ENCODE measurements around the gene AHCYL2.

Gene AHCYL2

GRCh38 chr7:129391546-129392171 lies 166.8 kb downstream of the AHCYL2 start:
- H2AFZ ChIP-seq (ENCODE audit: low read length), result no peak overlapping the region
- H3F3A ChIP-seq (ENCODE audit: insufficient read depth, low read length), result no peaks in the 10 kb centered on the region
- H3K79me2 ChIP-seq (ENCODE audit: insufficient read depth, low read length), result no peaks in the 10 kb centered on the region
- no peak overlapping the region for H3K27ac ChIP-seq (ENCODE audit: low read depth, low read length, poor library complexity, severe bottlenecking)
- no peaks in the 10 kb centered on the region for H3K9me2 ChIP-seq (ENCODE audit: low read depth, low read length)
- H3K4me2 ChIP-seq (ENCODE audit: low read length), result no peak overlapping the region
- no peak for TF ChIP-seq EZH2 (IDR thresholded peaks at IDR 0.05; ENCODE audit: borderline replicate concordance, low read length)
- TF ChIP-seq, protein P1, sequence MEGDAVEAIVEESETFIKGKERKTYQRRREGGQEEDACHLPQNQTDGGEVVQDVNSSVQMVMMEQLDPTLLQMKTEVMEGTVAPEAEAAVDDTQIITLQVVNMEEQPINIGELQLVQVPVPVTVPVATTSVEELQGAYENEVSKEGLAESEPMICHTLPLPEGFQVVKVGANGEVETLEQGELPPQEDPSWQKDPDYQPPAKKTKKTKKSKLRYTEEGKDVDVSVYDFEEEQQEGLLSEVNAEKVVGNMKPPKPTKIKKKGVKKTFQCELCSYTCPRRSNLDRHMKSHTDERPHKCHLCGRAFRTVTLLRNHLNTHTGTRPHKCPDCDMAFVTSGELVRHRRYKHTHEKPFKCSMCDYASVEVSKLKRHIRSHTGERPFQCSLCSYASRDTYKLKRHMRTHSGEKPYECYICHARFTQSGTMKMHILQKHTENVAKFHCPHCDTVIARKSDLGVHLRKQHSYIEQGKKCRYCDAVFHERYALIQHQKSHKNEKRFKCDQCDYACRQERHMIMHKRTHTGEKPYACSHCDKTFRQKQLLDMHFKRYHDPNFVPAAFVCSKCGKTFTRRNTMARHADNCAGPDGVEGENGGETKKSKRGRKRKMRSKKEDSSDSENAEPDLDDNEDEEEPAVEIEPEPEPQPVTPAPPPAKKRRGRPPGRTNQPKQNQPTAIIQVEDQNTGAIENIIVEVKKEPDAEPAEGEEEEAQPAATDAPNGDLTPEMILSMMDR (IDR thresholded peaks at IDR 0.05; ENCODE audit: low read length), result no peak
- no peaks in the 10 kb centered on the region for H3K36me3 ChIP-seq (ENCODE audit: insufficient read depth, low read length)
- H3K4me3 ChIP-seq (ENCODE audit: low read depth, low read length, poor library complexity, severe bottlenecking), result no peak overlapping the region
- no peaks in the 10 kb centered on the region for H3K27me3 ChIP-seq (ENCODE audit: insufficient read depth, low read length)
- no peaks in the 10 kb centered on the region for H3K9me3 ChIP-seq (ENCODE audit: low read length)
- H4K20me1 ChIP-seq (ENCODE audit: insufficient read depth, low read length), result no peaks in the 10 kb centered on the region
- H3K9ac ChIP-seq (ENCODE audit: low read length), result no peak overlapping the region
- H3K4me1 ChIP-seq (ENCODE audit: insufficient read depth, low read length, severe bottlenecking), result no peaks in the 10 kb centered on the region

- no peaks in the 10 kb centered on the region for H3K79me2 ChIP-seq (ENCODE audit: insufficient read depth, low read length)
- no peaks in the 10 kb centered on the region for H3K27me3 ChIP-seq (ENCODE audit: insufficient read depth, low read length)
- no peaks in the 10 kb centered on the region for H3F3A ChIP-seq (ENCODE audit: insufficient read depth, low read length)
- H3K36me3 ChIP-seq (ENCODE audit: insufficient read depth, low read length), result no peaks in the 10 kb centered on the region
- H2AFZ ChIP-seq (ENCODE audit: low read length), result no peak overlapping the region
- H4K20me1 ChIP-seq (ENCODE audit: insufficient read depth, low read length), result no peaks in the 10 kb centered on the region
- H3K9ac ChIP-seq (ENCODE audit: low read length), result no peak overlapping the region
- H3K9me3 ChIP-seq (ENCODE audit: low read length), result no peaks in the 10 kb centered on the region
- H3K9me2 ChIP-seq (ENCODE audit: low read depth, low read length), result no peaks in the 10 kb centered on the region
- no peak overlapping the region for H3K4me2 ChIP-seq (ENCODE audit: low read length)
- no peak overlapping the region for H3K4me3 ChIP-seq (ENCODE audit: low read depth, low read length, poor library complexity, severe bottlenecking)
- H3K4me1 ChIP-seq (ENCODE audit: insufficient read depth, low read length, severe bottlenecking), result no peaks in the 10 kb centered on the region
- H3K27ac ChIP-seq (ENCODE audit: low read depth, low read length, poor library complexity, severe bottlenecking), result no peak overlapping the region
- no peak for TF ChIP-seq EZH2 (IDR thresholded peaks at IDR 0.05; ENCODE audit: borderline replicate concordance, low read length)
- TF ChIP-seq, protein P1 (IDR thresholded peaks at IDR 0.05; ENCODE audit: low read length), result no peak
These were observed 168.4 kb downstream of the AHCYL2 start for GRCh38 chr7:129393255-129393654.

DNA sequence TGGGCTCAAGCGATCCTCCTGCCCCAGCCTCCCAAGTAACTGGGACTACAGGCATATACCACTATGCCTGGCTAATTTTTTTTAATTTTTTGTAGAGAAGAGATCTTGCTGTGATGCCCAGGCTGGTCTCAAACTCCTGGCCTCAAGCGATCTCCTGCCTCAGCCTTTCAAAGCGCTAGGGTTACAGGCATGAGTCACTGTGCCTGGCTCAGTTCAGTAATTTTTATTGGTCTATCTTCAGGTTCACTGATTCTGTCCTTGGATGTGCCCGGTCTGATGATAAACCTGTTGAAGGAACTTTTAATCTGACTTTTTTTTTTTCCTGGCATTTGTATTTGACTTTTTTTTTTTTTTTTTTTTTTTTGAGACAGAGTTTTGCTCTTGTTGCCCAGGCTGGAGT lies 169.3 kb downstream of the AHCYL2 start:
- Histone ChIP-seq H3K4me3 (ENCODE audit: low read depth, low read length, poor library complexity, severe bottlenecking) (no peak overlapping the region), H3K9me3 (ENCODE audit: low read length) (no peaks in the 10 kb centered on the region), H3K9ac (ENCODE audit: low read length) (no peak overlapping the region), H3K79me2 (ENCODE audit: insufficient read depth, low read length) (no peaks in the 10 kb centered on the region), H3K4me2 (ENCODE audit: low read length) (no peak overlapping the region), H2AFZ (ENCODE audit: low read length) (no peak overlapping the region), H3K27ac (ENCODE audit: low read depth, low read length, poor library complexity, severe bottlenecking) (no peak overlapping the region), H3K27me3 (ENCODE audit: insufficient read depth, low read length) (no peaks in the 10 kb centered on the region), H4K20me1 (ENCODE audit: insufficient read depth, low read length) (no peaks in the 10 kb centered on the region), H3K36me3 (ENCODE audit: insufficient read depth, low read length) (no peaks in the 10 kb centered on the region), H3K9me2 (ENCODE audit: low read depth, low read length) (no peaks in the 10 kb centered on the region), H3K4me1 (ENCODE audit: insufficient read depth, low read length, severe bottlenecking) (no peaks in the 10 kb centered on the region), H3F3A (ENCODE audit: insufficient read depth, low read length) (no peaks in the 10 kb centered on the region)
- TF ChIP-seq, protein P1 (IDR thresholded peaks at IDR 0.05; ENCODE audit: low read length), result no peak
- TF ChIP-seq EZH2 (IDR thresholded peaks at IDR 0.05; ENCODE audit: borderline replicate concordance, low read length), result no peak

All from OCI-LY1 (cell line).